Stomach (tissue), 4 donors: ENCODE results near the gene POLR3K.

Experiments
- CTCF ChIP-seq, 7 experiments: fragments of 450-650 bp in 4 of 7; fragments of 200-600 bp in 3 of 7; sonication (generic) in 3 of 7; IDR thresholded peaks; one replicate each; pipeline ENCODE4 v1.5.1; 2016 to 2019; ENCODE audit warnings: antibody characterized with exemption in 7 of 7, control low read depth in 2 of 7, mild to moderate bottlenecking in 1 of 7
- POLR2A ChIP-seq, 4 donors: fragments of 450-650 bp; IDR thresholded peaks; one replicate each; pipeline ENCODE4 v1.6.1; 2016; ENCODE audit warnings: antibody characterized with exemption in 4 of 4, control low read depth in 2 of 4, mild to moderate bottlenecking in 1 of 4, moderate library complexity in 1 of 4
- POLR2AphosphoS5 ChIP-seq, 3 donors: sonication (generic); formaldehyde crosslinking; IDR thresholded peaks; one replicate each; pipeline ENCODE4 v1.6.1; 2016; ENCODE audit warnings: antibody characterized with exemption in 3 of 3

GRCh38 chr16:58491-59439 is 5.4 kb upstream of the POLR3K start:
- TF ChIP-seq CTCF (IDR thresholded peaks at IDR 0.05), result no peak
- no peak for TF ChIP-seq POLR2AphosphoS5 (IDR thresholded peaks at IDR 0.05)
- no peak for TF ChIP-seq POLR2A (IDR thresholded peaks at IDR 0.05)
